HS-5 (cell line): ENCODE results near the gene MFAP4.

Source experiments
- DNase-seq: peaks from one replicate; pipeline ENCODE4 v3.0.0-alpha.2; 2012; ENCODE audit warnings: low read depth

Gene MFAP4

DNA sequence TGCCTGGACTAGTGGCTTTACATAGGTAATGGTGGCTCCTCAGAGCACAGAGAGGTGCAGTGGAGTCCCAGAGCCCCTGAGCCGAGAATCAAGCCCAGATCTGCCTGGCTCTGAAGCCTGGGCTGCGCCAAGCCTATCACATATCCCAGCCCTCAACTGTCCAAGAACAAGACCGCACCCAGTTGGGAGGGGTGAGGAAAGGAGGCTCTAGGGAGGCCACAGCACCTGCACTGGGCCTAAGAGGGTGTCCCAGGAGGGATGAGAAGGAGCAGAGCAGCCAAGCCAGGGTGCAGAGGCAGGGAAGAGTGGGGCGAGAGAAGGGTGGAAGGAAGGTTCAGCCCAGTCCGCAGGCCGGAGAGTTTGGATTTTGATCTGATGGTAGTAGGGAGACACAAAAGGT lies 23.1 kb upstream of the MFAP4 start:
- DNase-seq, result no peak

GRCh38 chr17:19409509-19409908 lies 22.5 kb upstream of the MFAP4 start:
- DNase-seq, result no peak

- DNase-seq, result no peak
These were observed 22.1 kb upstream of the MFAP4 start for GRCh38 chr17:19409066-19409465.

GRCh38 chr17:19408346-19408710 lies 21.3 kb upstream of the MFAP4 start:
- DNase-seq, result no peak

DNA sequence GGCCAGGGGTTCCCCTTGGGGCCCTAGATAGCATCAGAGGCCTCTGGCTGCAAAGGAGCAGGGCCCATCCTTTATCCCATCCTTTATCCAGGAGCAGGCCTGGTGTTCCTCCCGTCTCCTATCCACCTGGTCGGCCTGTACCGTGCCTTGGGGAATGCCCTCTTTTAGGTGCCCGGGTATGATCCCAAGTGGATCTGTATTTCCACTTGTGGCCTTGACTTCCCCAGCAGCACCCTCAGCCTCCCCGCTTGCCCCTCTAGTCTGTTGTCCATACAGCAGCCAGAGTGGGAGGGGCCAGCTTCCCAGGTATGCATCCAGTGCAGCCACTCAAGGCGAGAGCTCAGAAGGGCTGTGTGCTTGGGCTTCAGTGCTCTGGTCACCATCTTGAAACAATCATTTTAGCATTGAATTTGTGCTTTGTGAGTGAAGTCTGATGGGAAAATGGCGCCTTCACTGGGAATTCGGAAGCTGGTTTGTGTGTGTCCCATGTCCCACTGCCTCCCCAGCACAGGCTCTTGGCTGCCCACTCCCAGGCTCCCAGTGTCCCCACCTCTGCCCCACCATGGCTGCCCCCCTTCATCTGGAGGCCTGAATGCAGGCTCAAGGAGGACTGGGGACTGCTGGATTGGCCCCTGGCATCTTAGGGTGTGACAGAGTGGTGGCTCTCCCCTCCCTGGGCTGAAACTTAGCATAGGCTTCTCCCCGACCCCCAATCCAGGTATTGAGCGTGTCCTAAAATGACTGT lies 20.8 kb upstream of the MFAP4 start:
- no peak for DNase-seq

- no peak for DNase-seq
These were observed 18.1 kb upstream of the MFAP4 start for GRCh38 chr17:19405114-19405513.

GRCh38 chr17:19404264-19404663 lies 17.3 kb upstream of the MFAP4 start:
- DNase-seq, result no peak

DNA sequence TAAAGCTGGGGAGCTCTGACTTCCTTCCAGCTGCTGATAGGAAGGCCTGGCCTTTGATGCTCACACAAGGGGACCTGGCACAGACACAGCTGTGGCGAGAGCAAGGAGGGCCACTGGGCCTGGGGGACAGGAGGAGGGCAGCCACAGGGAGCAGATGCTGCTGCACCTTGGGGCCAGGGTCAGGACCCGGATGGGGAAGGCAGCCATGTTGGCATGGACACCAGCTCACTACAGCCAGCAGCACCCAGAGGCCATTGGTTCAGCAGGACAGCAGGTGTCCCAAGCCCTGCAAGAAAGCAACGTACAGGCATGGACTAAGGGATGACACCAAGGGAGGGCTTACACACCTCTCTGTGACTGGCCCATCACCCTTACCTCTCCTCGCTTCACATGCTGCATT lies 16.0 kb upstream of the MFAP4 start:
- DNase-seq, result no peak

GRCh38 chr17:19402171-19402570 lies 15.2 kb upstream of the MFAP4 start:
- DNase-seq, result no peak

- no peak for DNase-seq
These were observed 14.5 kb upstream of the MFAP4 start for GRCh38 chr17:19401321-19402010.

DNA sequence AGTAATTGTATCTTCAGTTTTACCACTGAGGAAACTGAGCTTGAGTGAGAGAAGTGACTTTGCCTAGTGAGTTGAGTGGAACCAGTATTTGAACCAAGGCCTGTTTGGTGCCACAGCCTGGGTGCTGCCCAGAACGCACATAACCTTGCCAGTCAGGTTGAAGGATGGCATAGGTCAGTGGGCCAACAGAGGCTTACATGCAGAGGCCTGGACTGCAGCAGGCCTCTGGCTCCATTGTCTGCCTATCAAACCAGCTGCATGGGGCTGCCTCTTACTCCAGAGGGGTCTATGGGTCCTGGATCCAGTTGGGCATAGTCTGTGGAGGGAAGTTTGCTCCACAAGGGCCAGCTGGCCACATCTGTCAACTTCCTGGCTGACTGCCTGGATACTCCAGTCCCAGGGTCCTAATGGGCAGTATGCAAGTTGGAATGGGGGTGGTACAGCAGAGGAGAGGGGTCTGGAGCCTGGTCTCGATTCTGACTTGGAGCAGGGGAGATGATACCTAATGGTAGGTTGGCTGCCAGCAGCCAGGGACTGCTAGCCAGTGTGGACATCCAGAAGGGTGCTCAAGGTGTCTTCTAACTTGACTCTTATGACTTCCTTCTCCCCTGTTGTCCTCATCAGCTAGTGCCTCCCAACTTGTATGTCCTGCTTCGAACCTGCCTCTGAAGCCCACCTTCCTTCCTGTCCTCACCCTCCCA lies 12.9 kb upstream of the MFAP4 start:
- DNase-seq, result no peak

GRCh38 chr17:19398301-19399181 lies 11.6 kb upstream of the MFAP4 start:
- no peak for DNase-seq

GRCh38 chr17:19397556-19398041 lies 10.6 kb upstream of the MFAP4 start:
- no peak for DNase-seq

- DNase-seq, result no peak
These were observed 5.3 kb upstream of the MFAP4 start for GRCh38 chr17:19392303-19392702.

DNA sequence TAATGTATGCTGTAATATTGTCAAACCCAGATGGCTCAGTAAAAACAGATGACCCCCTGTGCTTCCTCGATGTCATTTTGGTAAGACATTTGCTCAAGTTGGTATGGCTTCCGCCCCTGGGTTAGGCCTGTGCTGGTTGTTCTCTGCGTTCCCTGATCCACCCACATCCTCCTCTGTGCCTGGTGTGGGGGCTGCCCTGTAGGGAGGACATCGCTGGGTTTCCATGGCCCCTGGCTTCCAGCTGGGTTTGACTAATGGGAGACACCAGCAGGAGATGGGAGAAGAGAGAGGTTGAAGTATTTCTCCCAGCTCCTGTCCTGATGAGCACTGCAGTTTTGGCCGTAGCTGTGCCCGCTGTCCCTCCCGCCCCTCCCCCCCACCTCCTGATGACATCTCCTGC lies 4.4 kb upstream of the MFAP4 start:
- DNase-seq, result no peak

- no peak for DNase-seq
These were observed 4.0 kb upstream of the MFAP4 start for GRCh38 chr17:19390951-19391350.

- no peak for DNase-seq
These were observed 2.1 kb upstream of the MFAP4 start for GRCh38 chr17:19388791-19389785.

GRCh38 chr17:19387921-19388521 lies 1.0 kb upstream of the MFAP4 start:
- DNase-seq, result no peak

GRCh38 chr17:19386051-19386929 lies 700 bp downstream of the MFAP4 start:
- peak; percentile 76 for DNase-seq
